HEK293 (cell line): Measurements from ENCODE around the gene STX5.

Experiments used
- ATF2 ChIP-seq: fragments of 450-650 bp; formaldehyde crosslinking; IDR thresholded peaks from 2 replicates; pipeline ENCODE4 v1.5.1; 2016; ENCODE audit warnings: missing biosample characterization, missing genetic modification characterization, low read depth
- FEZF1 ChIP-seq: fragments of 450-650 bp; formaldehyde crosslinking; IDR thresholded peaks from 2 replicates; pipeline ENCODE4 v1.5.1; 2016; ENCODE audit warnings: missing biosample characterization, missing genetic modification characterization
- INSM2 ChIP-seq: fragments of 450-650 bp; formaldehyde crosslinking; IDR thresholded peaks from 2 replicates; pipeline ENCODE4 v1.5.1; 2016; ENCODE audit warnings: missing biosample characterization, missing genetic modification characterization
- OSR2 ChIP-seq: fragments of 450-650 bp; formaldehyde crosslinking; IDR thresholded peaks from 2 replicates; pipeline ENCODE4 v1.5.1; 2016; ENCODE audit warnings: missing biosample characterization, missing genetic modification characterization
- PATZ1 ChIP-seq: fragments of 450-650 bp; formaldehyde crosslinking; IDR thresholded peaks from 2 replicates; pipeline ENCODE4 v1.5.1; 2016; ENCODE audit warnings: missing biosample characterization, missing genetic modification characterization
- PRDM10 ChIP-seq: fragments of 450-650 bp; formaldehyde crosslinking; IDR thresholded peaks from 2 replicates; pipeline ENCODE4 v1.5.1; 2016; ENCODE audit warnings: missing biosample characterization, missing genetic modification characterization
- ZBTB20 ChIP-seq: fragments of 450-650 bp; formaldehyde crosslinking; IDR thresholded peaks from 2 replicates; pipeline ENCODE4 v1.5.1; 2016; ENCODE audit warnings: missing biosample characterization, missing genetic modification characterization
- ZBTB48 ChIP-seq: fragments of 450-650 bp; formaldehyde crosslinking; IDR thresholded peaks from 2 replicates; pipeline ENCODE4 v1.5.1; 2016; ENCODE audit warnings: missing biosample characterization, missing genetic modification characterization
- ZBTB7A ChIP-seq: fragments of 450-650 bp; formaldehyde crosslinking; IDR thresholded peaks from 2 replicates; pipeline ENCODE4 v1.5.1; 2016; ENCODE audit warnings: low read depth, missing biosample characterization, missing genetic modification characterization
- ZFHX2 ChIP-seq: fragments of 450-650 bp; formaldehyde crosslinking; conservative IDR thresholded peaks from 2 replicates; pipeline ENCODE4 v1.5.1; 2016; ENCODE audit warnings: missing biosample characterization, missing genetic modification characterization
- ZIC2 ChIP-seq: fragments of 450-650 bp; formaldehyde crosslinking; IDR thresholded peaks from 2 replicates; pipeline ENCODE4 v1.5.1; 2016; ENCODE audit warnings: missing biosample characterization, missing genetic modification characterization
- ZNF157 ChIP-seq: fragments of 450-650 bp; formaldehyde crosslinking; IDR thresholded peaks from 2 replicates; pipeline ENCODE4 v1.5.1; 2016; ENCODE audit warnings: missing biosample characterization, missing genetic modification characterization
- ZNF26 ChIP-seq: fragments of 450-650 bp; formaldehyde crosslinking; IDR thresholded peaks from 2 replicates; pipeline ENCODE4 v1.5.1; 2016; ENCODE audit warnings: missing biosample characterization, missing genetic modification characterization
- ZNF266 ChIP-seq: fragments of 450-650 bp; formaldehyde crosslinking; IDR thresholded peaks from 2 replicates; pipeline ENCODE4 v1.5.1; 2016; ENCODE audit warnings: missing biosample characterization, missing genetic modification characterization, low read depth
- ZNF324 ChIP-seq: fragments of 450-650 bp; formaldehyde crosslinking; IDR thresholded peaks from 2 replicates; pipeline ENCODE4 v1.5.1; 2016; ENCODE audit warnings: missing biosample characterization, missing genetic modification characterization
- ZNF341 ChIP-seq: fragments of 450-650 bp; formaldehyde crosslinking; IDR thresholded peaks from 2 replicates; pipeline ENCODE4; 2016; ENCODE audit warnings: low read depth, missing biosample characterization, missing genetic modification characterization
- ZNF404 ChIP-seq: fragments of 450-650 bp; formaldehyde crosslinking; IDR thresholded peaks from 2 replicates; pipeline ENCODE4 v1.5.1; 2017; ENCODE audit warnings: missing biosample characterization, missing genetic modification characterization
- ZNF426 ChIP-seq: fragments of 450-650 bp; formaldehyde crosslinking; IDR thresholded peaks from 2 replicates; pipeline ENCODE4 v1.5.1; 2017; ENCODE audit warnings: missing biosample characterization, missing genetic modification characterization, mild to moderate bottlenecking, inconsistent platforms, moderate library complexity
- ZNF449 ChIP-seq: fragments of 450-650 bp; formaldehyde crosslinking; IDR thresholded peaks from 2 replicates; pipeline ENCODE4 v1.5.1; 2017; ENCODE audit warnings: missing biosample characterization, mild to moderate bottlenecking, missing genetic modification characterization, moderate library complexity
- ZNF561 ChIP-seq: fragments of 450-650 bp; IDR thresholded peaks from 2 replicates; pipeline ENCODE4 v1.5.1; 2018; ENCODE audit warnings: missing biosample characterization, missing genetic modification characterization, borderline replicate concordance
- ZNF571 ChIP-seq: fragments of 450-650 bp; formaldehyde crosslinking; IDR thresholded peaks from 2 replicates; pipeline ENCODE4 v1.5.0; 2017; ENCODE audit warnings: missing biosample characterization, missing genetic modification characterization
- ZNF629 ChIP-seq: fragments of 450-650 bp; formaldehyde crosslinking; IDR thresholded peaks from 2 replicates; pipeline ENCODE4 v1.5.1; 2017; ENCODE audit warnings: missing biosample characterization, missing genetic modification characterization
- ZNF670 ChIP-seq: fragments of 450-650 bp; formaldehyde crosslinking; IDR thresholded peaks from 2 replicates; pipeline ENCODE4 v1.5.1; 2016; ENCODE audit warnings: missing biosample characterization, missing genetic modification characterization, low read depth
- ZNF76 ChIP-seq: fragments of 450-650 bp; formaldehyde crosslinking; IDR thresholded peaks from 2 replicates; pipeline ENCODE4; 2016; ENCODE audit warnings: low read depth, missing biosample characterization, missing genetic modification characterization, borderline replicate concordance
- ZNF777 ChIP-seq: fragments of 450-650 bp; formaldehyde crosslinking; IDR thresholded peaks from 2 replicates; pipeline ENCODE4 v1.5.1; 2017; ENCODE audit warnings: missing biosample characterization, missing genetic modification characterization, borderline replicate concordance
- ZNF785 ChIP-seq: fragments of 450-650 bp; formaldehyde crosslinking; IDR thresholded peaks from 2 replicates; pipeline ENCODE4 v1.5.1; 2016; ENCODE audit warnings: missing biosample characterization, missing genetic modification characterization
- ZNF837 ChIP-seq: fragments of 450-650 bp; formaldehyde crosslinking; IDR thresholded peaks from 2 replicates; pipeline ENCODE4 v1.5.1; 2016; ENCODE audit warnings: missing biosample characterization, missing genetic modification characterization

The STX5 gene

GRCh38 chr11:62839050-62839945, 7.4 kb upstream of the STX5 start, which contains the start of gene WDR74 (continued):
- TF ChIP-seq ZNF449 (tag by site-specific recombination) (no peak), ZNF777 (tag by site-specific recombination) (no peak), ZBTB48 (tag by site-specific recombination) (peak; percentile 50; the same call in 1 of the 2 replicates), ZNF157 (tag by site-specific recombination) (no peak), ZNF76 (tag by site-specific recombination) (peak; percentile 62; the same call in 1 of the 2 replicates), ZNF629 (peak; percentile 79), ZNF670 (tag by site-specific recombination) (no peak), ZNF26 (no peak), ZNF561 (tag by site-specific recombination) (no peak), ZNF404 (tag by site-specific recombination) (no peak), OSR2 (tag by site-specific recombination) (no peak), ZNF837 (no peak), ZBTB7A (tag by site-specific recombination) (no peak), ZNF324 (peak; percentile 64; the same call in 1 of the 2 replicates), FEZF1 (tag by site-specific recombination) (peak; percentile 12; the same call in 1 of the 2 replicates), ZIC2 (tag by site-specific recombination) (peak; percentile 10; the same call in 1 of the 2 replicates), ZNF426 (tag by site-specific recombination) (no peak), ZFHX2 (tag by site-specific recombination) (peak; percentile 80), ZBTB20 (tag by site-specific recombination) (peak; percentile 78), ZNF266 (tag by site-specific recombination) (no peak), PRDM10 (peak; percentile 54; the same call in 1 of the 2 replicates), INSM2 (tag by site-specific recombination) (peak; percentile 27; the same call in 1 of the 2 replicates), ATF2 (no peak), ZNF571 (tag by site-specific recombination) (no peak), PATZ1 (tag by site-specific recombination) (no peak; the same call in 1 of the 2 replicates), ZNF341 (tag by site-specific recombination) (peak; percentile 93), ZNF785 (tag by site-specific recombination) (no peak)
